Karpas-422 (cell line): ENCODE data around the gene NUDT4B. TPM values are rescaled to one million over a fixed set of nuclear protein-coding genes. Genes with fewer than 3 reads are reported as not detected.
"Not testable (repeated sequence)": the region's sequence is repeated elsewhere in the genome, so short reads cannot be mapped to it uniquely, and the experiment has no call there.

ENCODE experiments used
- DNase-seq: peaks from one replicate; pipeline ENCODE4 v3.0.0-alpha.2; 2015
- H2AFZ ChIP-seq: fragments of 200-600 bp; sonication (generic); 2 replicates; pipeline ENCODE4 v1.6.1; 2014; ENCODE audit warnings: antibody characterized with exemption, low read length, mixed read lengths
- H3K27ac ChIP-seq: fragments of 200-600 bp; sonication (generic); 2 replicates; pipeline ENCODE4 v1.5.1; 2014; ENCODE audit warnings: mild to moderate bottlenecking, low read length, moderate library complexity
- H3K27me3 ChIP-seq: fragments of 200-600 bp; sonication (generic); 2 replicates; pipeline ENCODE4 v1.6.1; 2014; ENCODE audit warnings: low read length, mixed read lengths
- H3K36me3 ChIP-seq: fragments of 200-600 bp; sonication (generic); 2 replicates; pipeline ENCODE4 v1.6.1; 2014; ENCODE audit warnings: low read length, mixed read lengths; ENCODE audit not compliant: insufficient read depth
- H3K4me1 ChIP-seq: fragments of 200-600 bp; sonication (generic); 2 replicates; pipeline ENCODE4 v1.6.1; 2014; ENCODE audit warnings: mild to moderate bottlenecking, low read length, mixed read lengths
- H3K4me2 ChIP-seq: fragments of 200-600 bp; sonication (generic); 2 replicates; pipeline ENCODE4 v1.6.1; 2014; ENCODE audit warnings: low read length, low read depth, mild to moderate bottlenecking; ENCODE audit not compliant: poor library complexity, severe bottlenecking
- H3K4me3 ChIP-seq: fragments of 200-600 bp; sonication (generic); 2 replicates; pipeline ENCODE4 v1.5.1; 2014; ENCODE audit warnings: mild to moderate bottlenecking, antibody characterized with exemption, low read length, mixed read lengths
- H3K79me2 ChIP-seq: fragments of 200-600 bp; sonication (generic); 2 replicates; pipeline ENCODE4 v1.6.1; 2014; ENCODE audit warnings: mild to moderate bottlenecking, low read length, mixed read lengths
- H3K9ac ChIP-seq: fragments of 200-600 bp; sonication (generic); 2 replicates; pipeline ENCODE4 v1.6.0; 2014; ENCODE audit warnings: low read length
- H3K9me2 ChIP-seq: fragments of 200-600 bp; sonication (generic), shearing (Covaris generic); replicated peaks from 2 replicates; pipeline ENCODE4 v1.6.0; 2014; ENCODE audit warnings: mild to moderate bottlenecking, low read length, moderate library complexity; ENCODE audit not compliant: insufficient read depth
- H3K9me3 ChIP-seq: fragments of 300-700, 200-600 bp; sonication (generic); 2 replicates; pipeline ENCODE4 v1.6.1; 2014; ENCODE audit warnings: low read length, mixed read lengths
- H4K20me1 ChIP-seq: fragments of 200-600 bp; sonication (generic); 2 replicates; pipeline ENCODE4 v1.6.1; 2014; ENCODE audit warnings: mild to moderate bottlenecking, antibody characterized with exemption, low read length, low read depth; ENCODE audit not compliant: insufficient read depth
- total RNA-seq: library from RNA; depleted of rRNA; stranded (reverse); fragments of >200 nt; shearing (Covaris generic); gene quantifications from 2 replicates; pipeline ENCODE4 v1.2.3, GENCODE V29; 2014; ENCODE audit warnings: low replicate concordance

Gene NUDT4B
- total RNA-seq, 1 experiment from 2014 or later, result not detected

DNA sequence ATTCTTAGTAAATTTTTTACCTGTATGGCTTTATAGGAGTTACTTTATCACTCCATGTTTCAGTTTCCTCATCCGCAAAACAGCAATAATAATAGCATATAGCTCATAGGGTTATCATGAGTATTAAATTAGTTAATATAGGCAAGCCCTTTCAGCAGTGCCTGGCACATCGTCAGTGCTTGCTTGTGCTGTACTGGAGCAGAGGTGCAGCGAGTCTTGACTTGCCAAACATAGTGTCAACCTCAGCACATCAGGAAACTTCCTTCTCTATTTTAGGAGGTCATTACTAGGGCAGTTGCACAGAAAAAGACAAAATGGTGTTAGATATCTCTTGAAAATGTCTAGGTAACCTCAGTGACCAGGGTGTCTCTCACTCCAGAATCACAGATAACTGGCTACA, 33.1 kb upstream of the NUDT4B start:
- not testable (repeated sequence) for H2AFZ ChIP-seq, H3K4me2 ChIP-seq, H3K4me3 ChIP-seq, H3K27ac ChIP-seq, H3K9me3 ChIP-seq, H4K20me1 ChIP-seq, H3K4me1 ChIP-seq, DNase-seq, H3K36me3 ChIP-seq, H3K9me2 ChIP-seq, H3K9ac ChIP-seq, H3K79me2 ChIP-seq, H3K27me3 ChIP-seq

DNA sequence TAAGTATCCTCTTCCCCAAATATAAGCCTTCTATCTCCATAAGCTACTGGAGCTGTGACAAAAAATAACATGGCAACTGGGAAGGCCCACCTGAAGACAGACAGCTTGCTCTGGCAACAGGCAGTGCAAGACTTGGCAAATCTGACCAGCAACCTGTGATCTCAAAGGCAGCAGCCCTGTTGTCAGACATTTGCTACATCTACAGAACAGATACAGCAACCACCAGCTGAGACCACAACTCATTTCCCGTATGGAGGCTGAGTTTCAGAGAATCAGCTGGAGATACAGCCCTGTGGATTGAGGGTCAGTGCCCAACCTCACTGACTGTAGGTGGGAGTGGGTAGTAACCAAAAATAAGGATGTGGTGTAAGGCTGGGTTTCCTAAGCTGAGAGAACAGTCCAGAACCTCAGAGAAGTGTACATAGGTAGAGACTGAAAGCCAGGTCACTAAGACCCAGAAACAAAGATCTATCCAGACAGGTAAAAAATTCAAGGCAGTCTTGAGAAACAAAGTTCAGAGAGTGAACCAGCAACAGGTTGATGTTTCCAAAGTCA, 31.5 kb upstream of the NUDT4B start:
- H3K36me3 ChIP-seq, H3K4me1 ChIP-seq, H3K79me2 ChIP-seq, DNase-seq, H3K4me3 ChIP-seq, H3K9me2 ChIP-seq, H3K4me2 ChIP-seq, H3K27me3 ChIP-seq, H3K9me3 ChIP-seq, H3K27ac ChIP-seq, H4K20me1 ChIP-seq, H2AFZ ChIP-seq, H3K9ac ChIP-seq: not testable (repeated sequence)

DNA sequence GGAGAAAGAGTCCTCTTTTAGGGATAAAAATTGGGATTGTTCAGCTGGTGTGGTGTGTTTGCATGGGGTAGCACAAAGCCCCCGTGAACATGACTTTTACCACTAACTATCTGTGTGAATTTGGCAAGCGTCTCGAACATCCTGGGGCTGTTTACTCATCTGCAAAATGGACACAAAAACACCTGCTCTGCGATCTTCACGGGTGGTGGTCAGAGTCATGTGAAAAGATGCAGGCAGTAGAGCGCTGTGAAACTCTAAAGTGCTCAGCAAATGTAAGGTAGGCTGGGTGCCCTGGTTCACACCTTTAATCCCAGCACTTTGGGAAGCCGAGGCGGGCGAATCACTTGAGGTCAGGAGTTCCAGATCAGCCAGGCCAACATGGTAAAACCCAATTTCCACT, 27.7 kb upstream of the NUDT4B start:
- H4K20me1 ChIP-seq, H3K4me1 ChIP-seq, H3K9me3 ChIP-seq, DNase-seq, H3K36me3 ChIP-seq, H3K27ac ChIP-seq, H3K9me2 ChIP-seq, H3K4me3 ChIP-seq, H3K79me2 ChIP-seq, H3K4me2 ChIP-seq, H3K9ac ChIP-seq, H3K27me3 ChIP-seq, H2AFZ ChIP-seq: not testable (repeated sequence)

DNA sequence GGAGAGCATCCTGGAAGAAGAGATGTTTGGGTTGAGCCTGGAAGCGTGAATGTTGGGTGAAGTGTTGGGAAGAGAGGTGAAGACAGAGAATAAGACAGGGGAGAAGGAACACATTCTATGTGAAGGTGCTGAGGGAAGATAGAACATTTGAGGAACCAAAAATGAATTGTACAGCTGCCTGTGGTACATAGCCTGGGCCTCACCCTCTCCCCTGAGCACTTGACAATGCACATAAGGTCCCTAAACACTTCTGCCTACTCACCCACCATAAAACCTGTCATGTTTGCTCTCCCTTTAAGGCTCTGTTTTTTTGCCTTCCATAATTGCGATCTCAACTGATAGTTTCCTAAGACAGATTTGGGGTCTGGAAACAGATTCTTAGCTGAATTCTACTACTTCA, 25.8 kb upstream of the NUDT4B start:
- not testable (repeated sequence) for H3K9me3 ChIP-seq, H3K27me3 ChIP-seq, DNase-seq, H3K4me3 ChIP-seq, H3K79me2 ChIP-seq, H3K9me2 ChIP-seq, H3K27ac ChIP-seq, H2AFZ ChIP-seq, H4K20me1 ChIP-seq, H3K36me3 ChIP-seq, H3K4me2 ChIP-seq, H3K4me1 ChIP-seq, H3K9ac ChIP-seq

DNA sequence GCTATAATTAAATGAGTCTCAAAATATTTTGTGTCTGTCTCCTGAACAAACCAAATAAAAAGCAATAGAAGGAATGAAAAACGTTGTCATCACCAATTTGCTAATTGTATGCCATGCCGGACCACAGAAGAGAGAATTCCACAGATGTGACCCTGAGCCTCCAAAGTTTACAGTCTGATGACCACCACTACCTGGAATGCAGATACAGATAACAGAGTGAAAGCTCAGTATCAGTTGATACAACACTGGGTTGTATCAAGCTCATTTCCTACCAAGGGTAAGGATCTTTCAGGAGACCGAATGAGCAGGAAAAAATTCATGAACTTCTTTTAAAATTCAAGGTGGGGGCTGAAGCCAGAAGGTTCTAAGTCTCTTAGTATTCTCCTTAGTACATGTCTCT, 25.1 kb upstream of the NUDT4B start:
- not testable (repeated sequence) for H3K27me3 ChIP-seq, H3K4me3 ChIP-seq, H4K20me1 ChIP-seq, H3K4me2 ChIP-seq, H3K27ac ChIP-seq, H3K9me3 ChIP-seq, H3K79me2 ChIP-seq, H2AFZ ChIP-seq, H3K4me1 ChIP-seq, H3K9ac ChIP-seq, DNase-seq, H3K9me2 ChIP-seq, H3K36me3 ChIP-seq

DNA sequence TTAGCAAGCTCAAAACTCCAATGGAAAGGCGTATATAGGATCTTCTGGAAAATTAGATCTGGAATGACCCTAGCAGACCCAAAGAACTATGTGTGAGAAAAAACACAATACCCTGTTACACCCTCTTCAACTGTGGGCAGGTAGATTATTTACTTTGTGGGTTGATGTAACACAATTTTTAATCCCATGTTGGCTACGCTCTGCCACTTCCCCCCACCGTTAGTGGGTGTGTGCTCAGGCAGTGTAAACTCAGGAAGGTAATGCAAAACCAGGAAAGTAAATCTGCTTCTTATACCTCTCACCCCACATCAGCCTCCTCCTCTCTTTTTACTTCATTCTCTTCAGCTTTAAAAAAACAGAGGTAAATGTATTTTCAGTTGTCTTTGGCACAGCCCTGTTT, 23.7 kb upstream of the NUDT4B start:
- not testable (repeated sequence) for H3K4me3 ChIP-seq, DNase-seq, H3K9ac ChIP-seq, H4K20me1 ChIP-seq, H3K36me3 ChIP-seq, H3K4me2 ChIP-seq, H2AFZ ChIP-seq, H3K79me2 ChIP-seq, H3K9me3 ChIP-seq, H3K27me3 ChIP-seq, H3K9me2 ChIP-seq, H3K27ac ChIP-seq, H3K4me1 ChIP-seq

DNA sequence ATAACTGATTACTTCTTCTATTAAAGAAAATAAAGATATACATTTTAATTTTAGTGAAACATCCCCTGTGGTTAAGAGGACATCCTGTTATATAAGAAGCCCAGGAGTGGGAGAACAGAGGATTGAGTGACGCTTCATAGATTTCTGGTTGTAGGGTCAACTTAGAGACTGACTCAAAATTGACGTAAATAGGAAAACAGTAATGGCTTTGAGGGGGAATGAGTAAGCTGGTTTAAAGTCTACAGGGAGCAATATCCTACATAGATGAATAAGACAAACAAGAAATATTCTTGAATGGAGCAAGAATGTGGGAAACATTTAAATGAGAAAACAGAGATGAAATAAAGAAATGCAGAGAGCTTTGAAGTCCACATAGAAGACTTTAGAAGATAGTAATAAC, 20.7 kb upstream of the NUDT4B start:
- H4K20me1 ChIP-seq, H3K36me3 ChIP-seq, H3K27ac ChIP-seq, H3K4me1 ChIP-seq, H2AFZ ChIP-seq, H3K9me3 ChIP-seq, H3K4me2 ChIP-seq, H3K27me3 ChIP-seq, H3K9ac ChIP-seq, DNase-seq, H3K9me2 ChIP-seq, H3K79me2 ChIP-seq, H3K4me3 ChIP-seq: not testable (repeated sequence)

DNA sequence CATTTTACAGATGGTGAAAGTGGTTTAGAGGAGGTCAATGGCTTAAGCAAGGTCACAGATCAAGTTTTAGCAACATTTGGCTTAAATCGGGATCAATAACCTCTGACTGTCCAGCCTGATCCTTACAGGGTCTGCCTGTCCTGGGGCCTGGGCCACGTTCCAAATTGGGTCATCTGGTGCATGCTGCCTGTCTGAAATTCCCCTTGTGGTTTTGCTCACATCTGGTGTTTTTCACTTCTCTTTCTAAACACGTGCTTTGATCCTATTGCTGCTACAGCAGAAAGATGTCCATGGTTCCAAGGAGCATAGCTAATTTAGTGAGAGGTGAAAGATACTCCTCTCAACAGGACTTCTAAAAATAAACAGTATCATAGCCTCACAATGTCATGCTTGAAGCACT, 19.4 kb upstream of the NUDT4B start:
- not testable (repeated sequence) for H3K4me1 ChIP-seq, H3K4me3 ChIP-seq, DNase-seq, H3K27ac ChIP-seq, H4K20me1 ChIP-seq, H3K79me2 ChIP-seq, H3K27me3 ChIP-seq, H3K9me3 ChIP-seq, H3K9me2 ChIP-seq, H3K4me2 ChIP-seq, H3K9ac ChIP-seq, H3K36me3 ChIP-seq, H2AFZ ChIP-seq

DNA sequence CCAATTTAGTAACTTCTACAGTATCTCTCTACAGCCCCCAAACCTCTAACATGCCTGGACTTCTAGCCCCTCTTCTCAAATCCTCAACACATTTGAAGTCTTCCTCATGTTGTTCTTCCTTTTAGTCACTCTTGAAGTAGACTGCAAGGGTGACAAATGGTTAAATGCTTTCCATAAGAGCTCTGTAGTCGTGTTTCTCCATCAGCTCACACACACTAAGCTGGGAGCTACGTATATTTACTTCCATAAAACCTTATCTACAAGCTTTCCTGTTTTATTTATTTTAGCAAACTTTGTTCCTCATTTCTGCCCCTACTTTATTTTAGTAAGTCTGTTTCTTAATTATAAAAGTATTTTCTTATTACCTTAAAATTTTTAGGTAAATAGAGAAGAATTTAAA, 19.0 kb upstream of the NUDT4B start:
- H3K36me3 ChIP-seq, H3K79me2 ChIP-seq, H3K27ac ChIP-seq, H2AFZ ChIP-seq, H3K9me3 ChIP-seq, H3K4me3 ChIP-seq, DNase-seq, H3K27me3 ChIP-seq, H3K9ac ChIP-seq, H4K20me1 ChIP-seq, H3K4me2 ChIP-seq, H3K9me2 ChIP-seq, H3K4me1 ChIP-seq: not testable (repeated sequence)
